HL-60 (cell line): Measurements from ENCODE around the gene BHMT2.

Source experiments
- DNase-seq, 2 experiments: peaks; one replicate each; pipeline ENCODE4 v3.0.0-alpha.2; 2010 to 2020; ENCODE audit warnings: low read depth in 1 of 2, low spot score in 1 of 2
- H3K27ac ChIP-seq: fragments of 250-450 bp; sonication (Bioruptor Pico); replicated peaks from 2 replicates; pipeline ENCODE4 v1.5.1; 2020; ENCODE audit warnings: mild to moderate bottlenecking, moderate library complexity
- H3K27me3 ChIP-seq: fragments of 250-450 bp; sonication (Bioruptor Pico); 2 replicates; pipeline ENCODE4 v1.5.1; 2021; ENCODE audit warnings: mild to moderate bottlenecking, moderate library complexity; ENCODE audit not compliant: insufficient read depth, poor library complexity, severe bottlenecking
- H3K4me3 ChIP-seq: replicated peaks from 2 replicates; pipeline ENCODE4 v1.5.1; 2011; ENCODE audit warnings: mild to moderate bottlenecking, control low read depth, low read length; ENCODE audit not compliant: insufficient read depth
- GABPA ChIP-seq: IDR thresholded peaks from 2 replicates; pipeline ENCODE4 v1.6.1; 2012; ENCODE audit warnings: low read depth
- POLR2AphosphoS5 ChIP-seq: IDR thresholded peaks from 2 replicates; pipeline ENCODE4 v1.6.1; 2012; ENCODE audit warnings: low read depth
- REST ChIP-seq: IDR thresholded peaks from 2 replicates; pipeline ENCODE4 v1.6.1; 2012; ENCODE audit warnings: low read depth; ENCODE audit not compliant: insufficient replicate concordance
- SPI1 ChIP-seq: IDR thresholded peaks from 2 replicates; pipeline ENCODE4 v1.6.1; 2012; ENCODE audit warnings: low read depth, mild to moderate bottlenecking, borderline replicate concordance
- TF ChIP-seq, protein P1 (sequence below): IDR thresholded peaks from one replicate; pipeline ENCODE4 v1.5.1; 2011; ENCODE audit warnings: low read length, control low read depth, inconsistent platforms; ENCODE audit not compliant: insufficient read depth

BHMT2 gene

DNA sequence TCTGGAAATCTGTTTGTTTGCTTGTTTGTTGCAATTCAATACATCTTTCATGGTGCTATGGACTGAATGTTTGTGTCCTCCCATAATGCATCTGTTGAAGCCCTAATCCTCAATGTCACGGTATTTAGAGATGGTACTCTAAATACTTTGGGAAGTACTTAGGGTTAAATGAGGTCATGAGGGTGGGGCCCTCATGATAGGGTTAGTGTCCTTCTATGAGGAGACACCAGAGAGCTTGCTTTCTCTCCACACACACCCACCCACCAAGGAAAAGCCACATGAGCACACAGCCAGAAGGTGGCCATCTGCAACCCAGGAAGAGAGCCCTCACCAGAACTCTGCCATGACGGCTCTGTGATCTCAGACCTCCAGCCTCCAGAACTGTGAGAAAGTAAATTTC is 32.8 kb upstream of the BHMT2 start:
- DNase-seq = no peak
- no peak overlapping the region for H3K27ac ChIP-seq
- H3K4me3 ChIP-seq = no peak overlapping the region
- H3K27me3 ChIP-seq = no peaks in the 10 kb centered on the region
- TF ChIP-seq, protein P1, sequence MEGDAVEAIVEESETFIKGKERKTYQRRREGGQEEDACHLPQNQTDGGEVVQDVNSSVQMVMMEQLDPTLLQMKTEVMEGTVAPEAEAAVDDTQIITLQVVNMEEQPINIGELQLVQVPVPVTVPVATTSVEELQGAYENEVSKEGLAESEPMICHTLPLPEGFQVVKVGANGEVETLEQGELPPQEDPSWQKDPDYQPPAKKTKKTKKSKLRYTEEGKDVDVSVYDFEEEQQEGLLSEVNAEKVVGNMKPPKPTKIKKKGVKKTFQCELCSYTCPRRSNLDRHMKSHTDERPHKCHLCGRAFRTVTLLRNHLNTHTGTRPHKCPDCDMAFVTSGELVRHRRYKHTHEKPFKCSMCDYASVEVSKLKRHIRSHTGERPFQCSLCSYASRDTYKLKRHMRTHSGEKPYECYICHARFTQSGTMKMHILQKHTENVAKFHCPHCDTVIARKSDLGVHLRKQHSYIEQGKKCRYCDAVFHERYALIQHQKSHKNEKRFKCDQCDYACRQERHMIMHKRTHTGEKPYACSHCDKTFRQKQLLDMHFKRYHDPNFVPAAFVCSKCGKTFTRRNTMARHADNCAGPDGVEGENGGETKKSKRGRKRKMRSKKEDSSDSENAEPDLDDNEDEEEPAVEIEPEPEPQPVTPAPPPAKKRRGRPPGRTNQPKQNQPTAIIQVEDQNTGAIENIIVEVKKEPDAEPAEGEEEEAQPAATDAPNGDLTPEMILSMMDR = no peak
- TF ChIP-seq GABPA (no peak), SPI1 (no peak), REST (no peak), POLR2AphosphoS5 (no peak)

- no peak overlapping the region for H3K4me3 ChIP-seq
- no peaks in the 10 kb centered on the region for H3K27me3 ChIP-seq
- H3K27ac ChIP-seq = no peak overlapping the region
- TF ChIP-seq SPI1 (no peak), REST (no peak), GABPA (no peak), POLR2AphosphoS5 (no peak)
- TF ChIP-seq, protein P1 = no peak
- no peak for DNase-seq
Observed at GRCh38 chr5:79042188-79042587, 27.4 kb upstream of the BHMT2 start.

- Histone ChIP-seq H3K4me3 (no peak overlapping the region), H3K27ac (no peak overlapping the region), H3K27me3 (no peaks in the 10 kb centered on the region)
- DNase-seq = no peak
- no peak for TF ChIP-seq POLR2AphosphoS5
- TF ChIP-seq REST = no peak
- no peak for TF ChIP-seq GABPA
- no peak for TF ChIP-seq SPI1
- TF ChIP-seq, protein P1 = no peak
Observed at GRCh38 chr5:79047199-79047598, 22.4 kb upstream of the BHMT2 start.
